GM12864 (cell line): ENCODE results near the gene PNPLA8.

Experiments used
- DNase-seq: peaks from one replicate; pipeline ENCODE4 v3.0.0-alpha.2; 2011; ENCODE audit warnings: low read depth
- H3K4me3 ChIP-seq: 2 replicates; pipeline ENCODE4 v1.5.1; 2011; ENCODE audit warnings: mild to moderate bottlenecking, low read depth, low read length, control low read depth
- TF ChIP-seq, protein P1 (sequence below): IDR thresholded peaks from 2 replicates; pipeline ENCODE4 v1.5.1; 2011; ENCODE audit warnings: low read depth, mild to moderate bottlenecking, moderate library complexity, low read length, control low read depth, inconsistent platforms; ENCODE audit errors: missing control alignments

PNPLA8 gene

DNA sequence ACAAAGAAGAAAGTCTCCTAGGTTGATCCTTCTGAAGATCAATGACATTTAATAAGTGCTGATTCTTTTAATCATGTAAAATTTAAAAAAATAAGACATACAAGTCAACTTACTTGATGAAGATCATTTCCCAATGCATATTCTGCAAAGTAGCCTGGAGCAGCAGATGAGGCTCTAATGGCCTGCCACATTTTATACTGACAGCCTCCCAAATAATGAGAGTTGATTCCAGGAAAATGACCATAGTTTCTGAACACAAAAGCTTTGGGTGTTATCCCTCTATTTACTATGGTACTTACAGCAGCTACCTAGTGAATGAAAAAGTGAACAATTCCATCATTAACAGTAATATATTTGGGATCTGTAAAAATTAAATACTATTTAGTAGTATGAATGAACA, 38.3 kb downstream of the PNPLA8 start:
- no peak for DNase-seq
- H3K4me3 ChIP-seq, result no peak overlapping the region
- TF ChIP-seq, protein P1, sequence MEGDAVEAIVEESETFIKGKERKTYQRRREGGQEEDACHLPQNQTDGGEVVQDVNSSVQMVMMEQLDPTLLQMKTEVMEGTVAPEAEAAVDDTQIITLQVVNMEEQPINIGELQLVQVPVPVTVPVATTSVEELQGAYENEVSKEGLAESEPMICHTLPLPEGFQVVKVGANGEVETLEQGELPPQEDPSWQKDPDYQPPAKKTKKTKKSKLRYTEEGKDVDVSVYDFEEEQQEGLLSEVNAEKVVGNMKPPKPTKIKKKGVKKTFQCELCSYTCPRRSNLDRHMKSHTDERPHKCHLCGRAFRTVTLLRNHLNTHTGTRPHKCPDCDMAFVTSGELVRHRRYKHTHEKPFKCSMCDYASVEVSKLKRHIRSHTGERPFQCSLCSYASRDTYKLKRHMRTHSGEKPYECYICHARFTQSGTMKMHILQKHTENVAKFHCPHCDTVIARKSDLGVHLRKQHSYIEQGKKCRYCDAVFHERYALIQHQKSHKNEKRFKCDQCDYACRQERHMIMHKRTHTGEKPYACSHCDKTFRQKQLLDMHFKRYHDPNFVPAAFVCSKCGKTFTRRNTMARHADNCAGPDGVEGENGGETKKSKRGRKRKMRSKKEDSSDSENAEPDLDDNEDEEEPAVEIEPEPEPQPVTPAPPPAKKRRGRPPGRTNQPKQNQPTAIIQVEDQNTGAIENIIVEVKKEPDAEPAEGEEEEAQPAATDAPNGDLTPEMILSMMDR, result no peak

- TF ChIP-seq, protein P1, result no peak
- DNase-seq, result no peak
- H3K4me3 ChIP-seq, result no peak overlapping the region
Observed at GRCh38 chr7:108486291-108486966, 39.5 kb downstream of the PNPLA8 start.

DNA sequence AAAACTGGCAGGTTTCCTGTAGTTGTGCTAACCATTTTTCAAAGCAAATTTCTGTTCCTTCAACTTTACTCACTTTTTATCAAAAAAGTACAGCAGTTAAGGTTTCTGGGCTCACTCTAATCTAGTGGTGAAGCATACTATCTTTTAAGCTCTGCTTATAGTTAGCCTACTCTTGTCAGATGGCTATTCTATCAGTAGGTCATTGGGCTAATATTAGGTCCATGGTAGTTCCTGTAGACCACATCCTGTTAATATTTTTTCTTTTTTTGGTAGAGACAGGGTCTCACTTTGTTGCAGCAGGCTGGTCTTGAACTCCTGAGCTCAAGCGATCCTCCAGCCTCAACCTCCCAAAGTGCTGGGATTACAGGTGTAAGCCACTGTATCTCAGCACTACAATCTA, 41.8 kb downstream of the PNPLA8 start:
- DNase-seq, result no peak
- TF ChIP-seq, protein P1, result no peak
- no peak overlapping the region for H3K4me3 ChIP-seq

GRCh38 chr7:108480311-108480710, 45.6 kb downstream of the PNPLA8 start:
- TF ChIP-seq, protein P1, result no peak
- no peak for DNase-seq
- H3K4me3 ChIP-seq, result no peak overlapping the region

- TF ChIP-seq, protein P1, result no peak
- DNase-seq, result no peak
- H3K4me3 ChIP-seq, result no peak overlapping the region
Observed at GRCh38 chr7:108479751-108480150, 46.2 kb downstream of the PNPLA8 start.

- no peak overlapping the region for H3K4me3 ChIP-seq
- DNase-seq, result no peak
- TF ChIP-seq, protein P1, result no peak
Observed at GRCh38 chr7:108479118-108479517, 46.8 kb downstream of the PNPLA8 start.

GRCh38 chr7:108468246-108468645, 57.7 kb downstream of the PNPLA8 start:
- no peak overlapping the region for H3K4me3 ChIP-seq
- DNase-seq, result no peak
- TF ChIP-seq, protein P1, result no peak
